SW480 (cell line): ENCODE data around the gene BAZ2A.
A peak's percentile ranks its signal among the peaks of the same experiment; 100 is the strongest.

Experiments
- DNase-seq: peaks from one replicate; pipeline ENCODE4 v3.0.0-alpha.2; 2016; ENCODE audit warnings: low spot score

The BAZ2A gene

GRCh38 chr12:56634837-56635791, 5.0 kb upstream of the BAZ2A start:
- DNase-seq: peak; percentile 95

- DNase-seq: peak; percentile 79
Measured at GRCh38 chr12:56634242-56634836, 4.2 kb upstream of the BAZ2A start.

GRCh38 chr12:56633468-56634241, 3.5 kb upstream of the BAZ2A start:
- no peak for DNase-seq

GRCh38 chr12:56632701-56633467, 2.8 kb upstream of the BAZ2A start:
- DNase-seq: no peak

- peak; percentile 27 for DNase-seq
Measured at GRCh38 chr12:56631790-56632700, 1.9 kb upstream of the BAZ2A start.

GRCh38 chr12:56629459-56630179, 507 bp downstream of the BAZ2A start:
- DNase-seq: peak; percentile 21

- DNase-seq: peak; percentile 52
Measured at GRCh38 chr12:56628671-56629458, 1.3 kb downstream of the BAZ2A start.

- no peak for DNase-seq
Measured at GRCh38 chr12:56626701-56627100, 3.4 kb downstream of the BAZ2A start.

- no peak for DNase-seq
Measured at GRCh38 chr12:56622535-56622934, 7.6 kb downstream of the BAZ2A start.

- no peak for DNase-seq
Measured at GRCh38 chr12:56616925-56617324, 13.2 kb downstream of the BAZ2A start.

- DNase-seq: no peak
Measured at GRCh38 chr12:56616244-56616643, 13.9 kb downstream of the BAZ2A start.

GRCh38 chr12:56614627-56615026, 15.5 kb downstream of the BAZ2A start:
- no peak for DNase-seq

- no peak for DNase-seq
Measured at GRCh38 chr12:56604355-56604754, 25.8 kb downstream of the BAZ2A start.

GRCh38 chr12:56602239-56602638, 27.9 kb downstream of the BAZ2A start:
- no peak for DNase-seq

- DNase-seq: no peak
Measured at GRCh38 chr12:56601503-56601902, 28.6 kb downstream of the BAZ2A start.

GRCh38 chr12:56600753-56601152, 29.4 kb downstream of the BAZ2A start:
- DNase-seq: no peak

GRCh38 chr12:56599797-56600196, 30.3 kb downstream of the BAZ2A start:
- no peak for DNase-seq

- no peak for DNase-seq
Measured at GRCh38 chr12:56599041-56599440, 31.1 kb downstream of the BAZ2A start.

- DNase-seq: no peak
Measured at GRCh38 chr12:56596815-56597214, 33.3 kb downstream of the BAZ2A start.
